HG03469 (cell line): ENCODE measurements around the gene GSG1L2.
"Not testable (repeated sequence)": the region's sequence is repeated elsewhere in the genome, so short reads cannot be mapped to it uniquely, and the experiment has no call there.

ENCODE experiments used
- ATAC-seq: cut with Tn5 transposase; IDR thresholded peaks from one replicate; pipeline ENCODE4 v1.9.1; 2021; ENCODE audit warnings: mild to moderate bottlenecking, moderate library complexity, moderate number of reproducible peaks; ENCODE audit not compliant: unreplicated experiment

Gene GSG1L2

DNA sequence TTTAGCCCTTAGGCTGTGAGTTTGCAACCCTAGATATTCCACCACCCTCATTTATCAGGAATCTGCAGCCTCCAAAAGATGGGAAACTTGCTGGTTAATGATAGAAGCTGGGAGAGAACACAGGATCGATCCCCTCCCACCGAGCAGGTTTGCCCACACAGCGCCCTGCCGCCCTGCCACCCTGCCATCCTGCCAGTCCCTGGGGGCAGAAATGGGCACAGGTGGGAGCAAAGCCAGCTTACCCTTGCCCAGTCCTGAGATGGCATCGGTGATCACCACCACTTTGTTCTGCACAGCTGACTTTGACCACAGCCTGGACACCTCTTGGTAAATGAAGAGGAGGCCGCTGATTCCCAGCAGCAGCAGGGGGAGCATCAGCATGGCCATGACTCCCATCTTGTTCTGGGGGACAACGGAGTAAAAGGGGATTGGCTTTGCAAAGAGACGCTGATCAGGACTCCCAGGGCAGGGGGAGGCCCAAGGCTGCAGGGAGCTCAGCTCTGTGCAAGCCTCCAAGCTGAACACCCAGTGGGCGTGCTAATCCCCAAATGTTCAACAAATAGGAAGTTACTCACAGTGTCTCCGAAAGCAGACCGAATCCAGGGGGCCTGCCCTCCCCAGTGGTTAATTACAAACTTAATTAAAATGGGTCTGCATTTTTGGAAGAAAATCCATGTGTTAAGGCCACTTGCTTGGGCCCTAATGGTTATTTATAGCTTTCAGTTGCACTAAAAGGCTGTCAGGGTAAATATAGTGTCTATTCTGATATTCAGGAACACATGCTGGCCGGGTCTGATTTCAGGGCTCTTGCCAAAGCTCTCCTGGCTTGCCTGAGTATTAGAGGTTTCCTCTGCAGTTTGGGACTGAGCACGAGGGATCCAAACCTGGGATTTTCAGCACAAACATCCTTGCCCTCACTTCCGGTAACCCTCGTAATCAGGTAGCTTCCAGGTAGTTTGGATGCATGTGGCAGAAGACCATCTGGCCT lies 30.7 kb downstream of the GSG1L2 start, which contains the start of gene DHRS7C:
Gene DHRS7C (minus strand): TSS at position 704 of the 988 bp plus-strand sequence. CDS start 308 bp downstream, at position 396.
- no peak for ATAC-seq

DNA sequence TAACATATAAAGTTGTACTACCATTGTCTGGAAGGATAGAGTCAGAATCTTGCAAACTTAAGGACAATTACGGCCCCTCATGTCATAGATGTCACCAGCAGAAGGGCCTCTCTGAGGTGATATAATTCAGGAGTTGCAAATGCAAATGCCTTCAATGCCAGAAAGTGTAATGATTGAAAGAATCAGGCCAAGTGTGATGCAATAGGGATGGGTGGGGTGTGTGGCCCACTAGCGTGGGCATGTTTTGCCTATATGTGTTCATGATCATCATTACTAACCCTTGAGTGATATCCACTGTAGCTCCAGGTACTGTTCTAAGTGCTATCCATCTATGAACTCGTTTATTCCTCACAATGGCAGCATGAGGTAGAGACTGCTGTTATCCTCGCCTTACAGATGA lies 31.6 kb downstream of the GSG1L2 start:
- no peak for ATAC-seq

DNA sequence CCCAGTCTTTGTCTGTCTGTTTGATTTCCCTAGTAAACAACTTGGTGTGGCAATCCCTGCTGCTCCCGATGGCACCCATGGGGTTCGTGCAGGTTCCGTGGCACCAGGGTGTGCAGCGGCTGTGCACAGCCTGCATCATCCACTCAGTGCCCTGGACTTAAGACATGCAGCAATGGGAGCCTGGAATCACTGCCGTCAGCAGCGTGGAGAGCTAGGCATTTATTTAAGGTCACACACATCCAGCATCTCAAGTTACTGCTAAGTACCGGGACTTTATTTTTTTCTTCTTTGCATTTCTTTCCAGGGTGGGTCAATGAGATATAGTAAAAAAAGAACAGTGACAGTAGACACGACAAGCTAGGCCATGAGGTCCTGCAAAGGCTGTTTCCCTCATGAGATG lies 33.3 kb downstream of the GSG1L2 start:
- no peak for ATAC-seq

DNA sequence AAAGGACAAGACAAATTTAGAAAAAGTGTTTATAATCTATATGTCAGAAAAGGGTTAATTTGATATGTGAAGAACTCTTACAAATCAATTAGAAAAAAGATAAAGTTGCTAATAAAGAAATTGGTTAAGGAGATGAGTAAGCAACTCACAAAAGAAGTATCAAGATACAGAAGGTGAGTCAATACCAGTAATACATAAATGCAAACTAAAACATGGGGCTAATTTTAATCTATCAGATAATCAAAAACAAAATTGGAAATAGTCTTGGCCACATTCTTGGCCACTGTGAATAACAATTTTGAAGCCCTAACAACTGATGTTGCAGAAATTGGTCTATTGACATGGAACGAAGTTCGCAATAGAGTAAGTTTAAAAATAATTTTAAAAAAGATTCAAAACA lies 37.3 kb downstream of the GSG1L2 start:
- ATAC-seq: no peak

DNA sequence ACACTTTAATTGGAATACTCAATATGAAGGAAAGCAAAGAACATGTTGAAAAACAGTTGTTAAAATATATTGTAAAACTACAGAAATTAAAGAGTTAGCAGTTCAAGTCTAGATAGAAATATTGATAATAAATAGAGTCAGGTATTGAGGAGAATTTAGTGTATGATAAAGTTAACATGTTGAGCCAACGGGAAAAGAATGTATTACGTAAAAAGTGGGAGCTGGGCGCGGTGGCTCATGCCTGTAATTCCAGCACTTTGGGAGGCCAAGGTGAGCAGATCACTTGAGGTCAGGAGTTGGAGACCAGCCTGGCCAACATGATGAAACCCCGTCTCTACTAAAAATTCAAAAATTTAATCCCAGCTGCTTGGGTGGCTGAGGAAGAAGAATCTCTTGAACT lies 38.4 kb downstream of the GSG1L2 start:
- not testable (repeated sequence) for ATAC-seq

DNA sequence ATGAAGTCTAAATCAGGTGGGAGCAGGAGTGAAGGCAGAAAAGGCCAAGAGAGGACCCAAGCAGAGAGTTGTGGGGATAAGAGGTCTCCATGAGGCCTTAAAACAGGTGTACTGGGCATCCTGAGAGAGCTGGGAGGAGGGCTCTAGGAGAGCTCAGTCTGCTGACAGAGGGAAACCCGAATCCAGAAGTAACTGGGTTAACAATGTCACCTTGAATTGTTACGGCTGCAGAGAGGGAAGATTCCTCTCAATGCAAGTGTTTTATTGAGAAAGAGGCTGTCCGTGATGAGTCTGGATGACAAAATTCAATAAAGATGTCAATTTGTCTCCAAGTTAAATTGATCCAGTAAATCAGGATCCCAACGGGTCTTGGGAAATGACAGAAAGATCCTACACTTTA lies 38.8 kb downstream of the GSG1L2 start:
- ATAC-seq: no peak

DNA sequence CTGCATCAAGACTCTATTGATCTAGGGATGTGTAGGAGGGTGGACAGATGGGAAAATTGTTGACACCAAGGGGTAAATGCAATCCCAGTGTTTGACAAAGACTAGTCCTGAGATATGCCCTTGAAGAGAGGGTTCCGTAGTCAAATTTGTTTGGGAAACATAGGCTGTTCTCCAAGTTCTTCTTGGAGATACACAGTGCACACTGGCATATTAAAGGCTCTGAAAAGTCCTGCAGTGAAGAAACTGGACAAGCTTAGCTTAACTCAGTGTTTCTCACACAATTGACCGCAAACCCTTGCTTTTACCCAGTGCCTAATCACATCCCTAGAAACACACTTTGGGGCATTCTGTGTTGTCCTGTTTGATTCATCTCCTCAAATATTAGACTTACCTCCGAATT lies 41.3 kb downstream of the GSG1L2 start:
- no peak for ATAC-seq

DNA sequence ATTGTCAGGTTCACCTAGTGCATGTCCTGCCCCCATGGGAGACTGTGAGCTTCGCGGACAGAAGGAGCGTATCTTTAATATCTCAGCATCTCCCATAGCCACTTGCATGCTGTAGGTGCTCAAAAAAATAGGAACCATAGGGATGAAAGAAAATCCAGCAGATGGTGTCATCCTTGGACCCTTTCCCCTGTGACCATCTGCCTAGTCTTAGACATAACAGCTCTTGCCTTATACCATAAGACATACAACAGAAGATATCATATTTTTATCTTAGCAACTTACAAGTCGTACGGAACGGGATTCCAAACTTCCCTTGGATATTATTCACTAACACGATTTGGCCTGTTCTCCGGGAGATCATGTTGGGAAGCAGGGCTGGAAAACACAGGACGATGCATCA lies 45.0 kb downstream of the GSG1L2 start:
- no peak for ATAC-seq

DNA sequence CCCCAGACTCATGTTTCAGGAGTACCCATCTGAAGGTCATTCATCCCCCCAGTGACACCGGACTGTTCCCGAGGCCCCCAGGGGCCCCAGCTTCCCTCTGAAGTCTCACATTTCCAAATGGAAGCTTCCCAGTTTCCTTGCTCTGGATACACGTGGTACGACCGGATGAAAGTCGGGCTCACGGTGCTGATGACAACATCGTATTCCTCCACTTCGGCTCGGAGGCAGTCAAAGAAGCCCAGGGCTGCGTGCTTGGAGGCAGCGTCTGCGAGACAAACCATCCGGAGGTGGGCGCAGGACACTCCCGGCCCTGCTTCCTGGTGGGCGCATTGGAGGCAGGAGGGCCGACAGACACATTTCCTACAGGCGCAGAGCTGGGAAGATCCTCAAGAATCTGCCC lies 49.2 kb downstream of the GSG1L2 start:
- no peak for ATAC-seq

DNA sequence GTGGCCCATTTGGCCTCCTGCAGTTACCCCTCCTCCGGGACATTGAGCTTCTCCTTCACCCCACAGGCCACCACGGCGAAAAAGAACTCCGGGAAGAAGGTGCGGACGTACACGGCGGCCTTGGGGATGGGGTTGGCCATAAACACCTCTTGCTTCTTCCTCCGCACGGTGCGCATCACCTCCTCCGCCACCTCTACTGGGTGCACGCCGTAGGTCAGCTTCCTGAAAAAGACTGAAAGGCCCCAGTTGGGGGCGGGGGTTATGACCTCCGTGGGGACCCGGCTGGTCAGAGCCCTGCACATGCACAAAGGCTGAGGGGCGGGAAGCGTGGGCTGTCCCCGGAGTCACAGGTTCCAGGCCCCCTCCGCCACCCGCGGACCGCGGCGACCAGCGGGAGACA lies 50.4 kb downstream of the GSG1L2 start:
- no peak for ATAC-seq

DNA sequence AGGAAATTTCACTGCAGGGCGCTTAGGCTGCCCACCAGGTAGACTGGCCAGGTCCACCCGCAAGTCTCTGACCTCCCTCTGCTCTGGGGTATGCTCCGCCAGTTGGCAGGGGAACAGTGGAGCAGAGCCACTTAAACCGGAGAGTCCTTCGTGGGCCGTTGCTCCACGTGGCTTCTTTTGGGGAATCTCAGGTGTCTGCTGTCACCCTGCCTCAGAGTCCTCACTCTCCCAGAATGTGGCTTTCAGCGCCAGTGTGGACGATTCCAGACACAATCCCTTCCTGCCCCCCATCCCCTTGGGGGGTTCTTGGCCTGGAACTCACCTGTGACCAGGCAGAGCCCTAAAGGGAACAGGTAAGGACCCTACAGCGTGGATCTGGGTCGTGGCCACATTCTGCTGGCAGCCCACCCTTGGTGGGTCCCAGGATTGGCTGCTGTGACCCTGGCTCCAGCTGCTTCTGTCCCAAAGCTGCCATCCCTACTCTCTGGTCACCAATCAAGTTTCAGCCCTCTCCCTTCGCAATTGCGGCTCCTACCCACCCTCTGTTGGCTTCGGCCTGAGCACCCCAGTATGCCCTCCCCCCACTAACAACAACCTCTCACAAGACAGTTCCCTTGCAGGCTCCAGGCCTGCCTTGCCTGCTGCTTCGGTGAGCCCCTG lies 52.7 kb downstream of the GSG1L2 start:
- no peak for ATAC-seq

DNA sequence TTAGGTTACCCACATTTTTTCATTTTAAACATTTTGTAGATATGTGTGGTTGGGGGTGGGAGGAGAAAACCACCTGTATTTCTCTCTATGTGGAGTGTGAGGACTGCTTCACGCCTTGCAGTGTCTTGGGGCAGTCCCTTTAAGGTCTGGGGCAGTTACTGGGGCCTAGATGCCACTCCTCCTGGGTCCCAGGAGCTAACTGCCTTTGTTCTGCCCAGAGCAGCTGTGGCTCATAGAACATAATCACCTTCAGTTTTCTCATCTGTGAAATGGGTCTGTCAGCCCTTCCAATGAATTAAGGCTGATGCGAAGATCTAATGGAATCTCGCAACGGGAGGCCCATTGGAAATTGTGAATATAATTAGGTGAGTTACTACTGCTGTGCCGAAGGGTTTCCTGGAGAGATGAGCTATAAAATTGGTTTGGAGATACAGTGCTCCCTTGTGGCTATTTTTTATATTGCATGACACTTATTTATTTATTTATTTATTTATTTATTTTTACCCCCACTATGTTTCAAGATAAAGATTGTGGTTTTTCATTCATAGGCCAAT lies 53.4 kb downstream of the GSG1L2 start:
- no peak for ATAC-seq

DNA sequence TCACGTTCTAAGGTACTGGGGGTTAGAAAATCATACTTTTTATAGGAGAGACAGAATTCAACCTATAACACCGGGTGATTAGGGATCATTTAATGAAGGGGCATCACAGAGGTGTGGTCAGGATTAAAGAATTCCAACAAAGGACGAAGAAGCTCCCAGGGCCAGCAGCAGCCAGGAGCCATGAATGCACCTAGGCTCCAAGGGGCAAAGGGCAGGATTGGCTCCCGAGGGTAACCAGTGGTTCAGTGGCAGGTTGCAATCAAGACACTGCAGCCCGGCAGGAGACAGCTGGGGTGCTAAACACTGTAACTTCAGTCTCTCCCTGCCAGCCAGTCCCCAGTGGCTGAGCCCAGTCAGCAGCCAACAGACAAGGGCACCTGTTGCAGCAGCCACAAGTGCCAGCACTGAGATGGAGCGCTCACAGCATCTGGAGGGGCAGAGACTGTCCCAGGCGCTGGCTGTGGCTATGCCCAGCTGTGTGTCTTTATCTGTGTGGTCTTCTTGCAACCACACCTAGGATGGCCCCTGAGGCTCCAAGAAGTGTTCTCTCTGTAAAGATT lies 54.4 kb downstream of the GSG1L2 start:
- ATAC-seq: no peak

DNA sequence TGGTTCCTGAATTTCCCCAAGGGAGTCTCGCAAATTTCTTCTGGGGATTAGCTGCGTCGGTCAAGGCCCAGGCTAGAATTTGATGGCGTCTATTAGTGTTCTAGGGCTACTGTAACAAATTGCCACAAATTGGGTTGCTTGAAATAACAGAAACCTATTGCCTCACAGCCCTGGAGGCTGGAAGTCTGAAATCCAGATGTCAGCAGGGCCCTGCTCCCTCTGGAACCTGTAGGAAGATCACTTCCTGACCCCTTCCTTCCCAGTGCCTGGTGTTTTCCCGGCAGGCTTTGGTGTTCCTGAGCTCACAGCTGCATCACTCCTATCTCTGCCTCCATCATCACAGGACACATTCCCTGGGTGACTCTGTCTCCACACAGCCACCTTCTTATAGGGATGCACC lies 54.9 kb downstream of the GSG1L2 start:
- ATAC-seq: no peak

DNA sequence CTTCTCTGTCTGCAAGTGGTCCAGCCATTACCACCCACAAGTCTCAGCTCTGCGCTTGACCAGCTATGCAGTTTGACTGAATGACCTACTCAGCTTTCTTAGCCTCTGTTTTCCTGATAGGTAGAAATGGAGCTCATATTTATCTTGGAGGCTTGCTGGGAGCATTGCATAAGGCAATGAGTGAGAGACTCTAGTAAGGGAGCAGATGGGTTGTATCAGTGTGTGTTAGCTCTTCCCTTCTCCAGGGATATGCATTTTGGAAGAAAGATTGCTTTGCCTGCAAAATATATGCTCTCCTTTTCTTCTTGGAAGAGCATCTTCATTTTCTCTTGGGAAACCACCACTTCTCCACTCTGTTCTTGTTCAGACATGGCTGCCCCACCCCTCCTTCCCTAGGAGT lies 56.6 kb downstream of the GSG1L2 start:
- no peak for ATAC-seq

DNA sequence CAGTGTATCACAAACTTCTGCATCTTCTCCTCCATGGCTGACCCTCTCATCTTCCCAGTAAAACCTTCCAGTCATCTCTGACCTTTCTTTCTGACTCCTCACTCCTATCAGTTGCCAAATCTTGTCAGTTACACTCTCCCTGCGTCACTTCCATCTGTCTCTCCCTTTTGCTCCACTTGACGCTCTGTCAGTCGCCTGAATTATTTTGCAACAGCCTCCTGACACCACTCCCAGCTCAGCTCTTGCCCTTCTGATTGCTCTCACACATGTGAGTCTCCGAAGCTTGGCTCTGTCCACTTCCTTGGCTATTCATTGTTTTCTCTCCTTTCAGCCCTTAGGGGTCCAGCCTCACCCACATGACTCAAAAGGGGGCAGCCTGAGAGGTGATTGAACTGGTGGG lies 58.2 kb downstream of the GSG1L2 start:
- ATAC-seq: no peak

DNA sequence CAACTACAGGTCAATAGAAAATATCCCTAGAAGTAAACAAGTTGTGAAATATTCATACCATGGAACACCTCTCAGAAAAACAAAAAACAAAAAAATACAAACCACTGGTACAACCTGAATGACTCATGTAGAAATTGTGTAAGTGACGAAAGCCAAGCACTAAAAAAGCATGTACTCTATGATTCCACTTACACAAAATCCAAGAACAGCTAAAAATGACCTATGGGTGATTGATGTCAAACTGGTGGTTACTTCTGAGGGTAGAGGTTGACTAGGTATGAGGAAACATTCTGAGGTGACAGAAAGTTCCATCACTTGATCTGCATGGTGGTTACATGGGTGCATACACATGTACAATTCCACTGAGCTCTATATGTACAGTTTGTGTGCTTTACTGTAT lies 61.6 kb downstream of the GSG1L2 start:
- no peak for ATAC-seq

DNA sequence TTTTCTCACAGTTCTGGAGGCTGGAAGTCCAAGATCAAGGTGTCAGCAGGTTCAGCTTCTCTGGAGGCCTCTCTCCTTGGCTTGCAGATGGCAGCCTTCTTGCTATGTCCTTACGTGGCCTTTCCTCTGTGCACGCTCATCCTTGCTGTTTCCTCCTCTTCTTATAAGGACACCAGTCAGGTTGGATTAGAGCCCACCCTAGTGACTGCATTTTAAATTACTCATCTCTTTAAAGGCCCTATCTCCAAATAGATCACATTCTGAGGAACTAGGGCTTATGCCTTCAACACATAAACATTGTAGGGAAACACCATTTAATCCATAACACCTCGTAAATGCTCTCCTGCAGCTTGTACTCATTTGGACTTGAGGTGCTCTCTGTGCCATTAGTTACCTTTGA lies 66.8 kb downstream of the GSG1L2 start:
- no peak for ATAC-seq
